T-cell (primary cell): ENCODE measurements around the gene GUCD1. TPM values are rescaled to one million over a fixed set of nuclear protein-coding genes. Genes with fewer than 3 reads are reported as not detected.
A peak's percentile ranks its signal among the peaks of the same experiment; 100 is the strongest.

Source experiments
- ATAC-seq, 4 experiments: fragments of 200-7000 bp in 3 of 4; fragments of 150-1000 bp in 1 of 4; cut with Tn5 transposase; replicated peaks in 1 of 4; 1 replicate in 3 of 4; 2 replicates in 1 of 4; pipeline ENCODE4 v1.10.0; 2021; ENCODE audit warnings: moderate library complexity in 3 of 4, mild to moderate bottlenecking in 2 of 4, moderate number of reproducible peaks in 1 of 4
- CTCF ChIA-PET, 2 donors: fragments of 300-600 bp; sonication (Branson Sonifier 250); formaldehyde crosslinking; loops; one replicate each; lab custom pipeline; 2022; ENCODE audit warnings: antibody characterized with exemption in 2 of 2; lab: Charles Lee
- POLR2A ChIA-PET, 2 donors: fragments of 300-600 bp; sonication (Branson Sonifier 250); formaldehyde crosslinking; loops; one replicate each; lab custom pipeline; 2022; ENCODE audit warnings: antibody characterized with exemption in 2 of 2; lab: Charles Lee
- DNase-seq, 35 experiments: peaks; one replicate each; pipeline versions ENCODE4 v3.0.0 to v3.0.0-alpha.2; 2013 to 2023
- H3K27ac ChIP-seq: one replicate; pipeline ENCODE4 v1.5.1; 2013; ENCODE audit warnings: low read length
- H3K27me3 ChIP-seq, 2 experiments: replicated peaks in 1 of 2; 1 replicate in 1 of 2; 2 replicates in 1 of 2; pipeline versions ENCODE4 v1.6.1 to v1.7.0; 2013; ENCODE audit warnings: low read length in 1 of 2, mixed read lengths in 1 of 2; ENCODE audit not compliant: control insufficient read depth in 2 of 2, insufficient read depth in 2 of 2; ENCODE audit errors: extremely low read depth in 1 of 2
- H3K36me3 ChIP-seq, 2 donors: 1 replicate in 1 of 2; 2 replicates in 1 of 2; pipeline versions ENCODE4 v1.6.1 to v1.7.0; 2013; ENCODE audit warnings: low read length in 1 of 2; ENCODE audit not compliant: control insufficient read depth in 2 of 2, insufficient read depth in 1 of 2; ENCODE audit errors: extremely low read depth in 1 of 2
- H3K4me1 ChIP-seq, 2 experiments: 1 replicate in 1 of 2; 2 replicates in 1 of 2; pipeline versions ENCODE4 v1.6.1 to v1.7.0; 2013; ENCODE audit warnings: low read length in 2 of 2, mixed read lengths in 1 of 2; ENCODE audit not compliant: insufficient read depth in 2 of 2, control insufficient read depth in 1 of 2; ENCODE audit errors: extremely low read depth in 1 of 2
- H3K4me3 ChIP-seq, 2 donors: 1 replicate in 1 of 2; 2 replicates in 1 of 2; pipeline versions ENCODE4 v1.5.1 to v1.7.0; 2013; ENCODE audit warnings: mild to moderate bottlenecking in 2 of 2, low read length in 1 of 2, moderate library complexity in 1 of 2; ENCODE audit not compliant: control insufficient read depth in 1 of 2; ENCODE audit errors: extremely low read depth in 1 of 2
- H3K9me3 ChIP-seq: 2 replicates; pipeline ENCODE4 v1.7.0; 2013
- H3K27ac Mint-ChIP-seq, 2 donors: one replicate each; pipeline ENCODE4 v1.8.0; 2020 to 2021; ENCODE audit warnings: mild to moderate bottlenecking in 2 of 2, mixed read lengths in 2 of 2
- H3K27me3 Mint-ChIP-seq, 2 donors: one replicate each; pipeline ENCODE4 v1.8.0; 2021 to 2022; ENCODE audit warnings: mixed read lengths in 2 of 2
- H3K36me3 Mint-ChIP-seq: one replicate; pipeline ENCODE4 v1.8.0; 2021; ENCODE audit warnings: mixed read lengths
- H3K4me1 Mint-ChIP-seq, 3 donors: one replicate each; pipeline ENCODE4 v1.8.0; 2020 to 2022; ENCODE audit warnings: mixed read lengths in 3 of 3, mild to moderate bottlenecking in 1 of 3
- H3K4me3 Mint-ChIP-seq, 3 donors: one replicate each; pipeline ENCODE4 v1.8.0; 2020 to 2022; ENCODE audit warnings: mild to moderate bottlenecking in 3 of 3, mixed read lengths in 3 of 3, moderate library complexity in 3 of 3
- H3K9me3 Mint-ChIP-seq, 3 donors: one replicate each; pipeline ENCODE4 v1.8.0; 2020 to 2022; ENCODE audit warnings: mixed read lengths in 3 of 3
- WGBS: methylation state at CpG from one replicate; pipeline ENCODE4 v1.1.5; 2013; ENCODE audit warnings: missing lambda C conversion rate; ENCODE audit not compliant: insufficient coverage; 5-methylcytosine and 5-hydroxymethylcytosine counted together
- total RNA-seq, 35 experiments: library from RNA in 6 of 35; stranded (reverse) in 6 of 35; fragments of 120-200 nt in 1 of 35; gene quantifications; one replicate each; pipeline versions ENCODE4 v1.2.1 to v1.2.4 and lab custom pipeline; 2013 to 2026

GUCD1 gene
- total RNA-seq, 5 donors from 2014 or later (not counting 1 experiment from before 2014, with no cell fraction given): 51.2 to 81.8 (median 73.0) TPM

DNA sequence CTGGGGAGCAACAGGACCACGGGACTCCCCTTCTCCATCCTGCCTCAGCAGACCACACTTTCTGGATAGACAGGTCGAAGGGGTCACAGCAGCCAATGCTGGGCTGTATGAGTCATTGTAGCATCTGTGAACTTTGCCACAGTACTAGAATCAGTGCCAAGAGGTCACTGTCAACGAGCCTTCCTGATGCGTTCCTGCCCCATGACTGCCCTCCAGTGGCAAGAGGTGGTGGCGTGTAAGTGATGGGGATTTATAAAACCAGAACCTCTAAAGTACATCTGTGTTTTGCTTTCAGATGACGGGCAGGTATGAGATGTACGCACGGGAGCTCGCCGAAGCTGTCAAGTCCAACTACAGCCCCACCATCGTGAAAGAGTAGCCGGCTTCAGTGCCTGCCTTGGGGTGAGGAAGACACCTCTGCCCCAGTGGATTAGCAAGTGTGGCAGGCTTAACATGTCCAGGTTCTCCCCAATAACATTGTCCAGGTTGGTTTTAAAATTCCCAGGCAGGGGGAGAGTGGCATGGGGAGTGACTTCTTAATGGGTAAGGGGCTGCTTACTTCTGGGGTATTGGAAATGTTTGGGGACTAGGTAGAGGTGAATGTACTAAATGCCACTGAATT, 29.4 kb downstream of the GUCD1 start:
- no peak overlapping the region for H3K4me3 ChIP-seq
- POLR2A ChIA-PET: no interaction called here

DNA sequence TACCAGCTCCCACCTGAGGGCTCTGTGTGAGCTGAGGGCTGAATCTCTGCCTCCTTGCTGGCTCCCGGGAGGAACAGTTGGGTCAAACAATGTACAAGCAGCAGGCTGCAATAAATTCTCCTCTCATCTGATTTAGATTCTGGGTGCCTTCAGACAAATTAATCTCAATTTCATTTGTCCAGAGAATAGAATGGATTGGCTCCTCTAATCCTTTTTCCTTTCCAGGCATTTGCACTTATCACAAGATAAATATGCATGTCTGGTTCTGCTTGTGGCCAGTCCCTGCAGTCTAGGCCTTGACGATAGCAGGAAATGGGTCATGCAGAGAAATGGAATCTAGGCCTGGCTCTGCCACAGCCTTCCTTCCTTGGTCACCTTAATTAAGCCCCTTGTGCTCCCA, 31.1 kb downstream of the GUCD1 start:
- Mint-ChIP-seq H3K27ac (no peak overlapping the region), H3K27me3 (no peaks in the 10 kb centered on the region)

More for the DNA sequence above, 29.4 kb downstream of the GUCD1 start:
- Histone ChIP-seq H3K4me1 (peaks cover 0 to 11% of the 10 kb centered on the region in 2 experiments), H3K27ac (no peak overlapping the region), H3K27me3 (peaks cover 0 to 4% of the 10 kb centered on the region in 2 experiments), H3K9me3 (no peaks in the 10 kb centered on the region), H3K36me3 (no peaks in the 10 kb centered on the region)
- 6% methylated on average over 10 of the region's 12 CpGs for WGBS
- no peaks in the 10 kb centered on the region for H3K27me3 Mint-ChIP-seq
- no peaks in the 10 kb centered on the region for H3K9me3 Mint-ChIP-seq
- H3K36me3 Mint-ChIP-seq: no peaks in the 10 kb centered on the region
- peaks cover 10 to 12% (median 11%) of the 10 kb centered on the region in 3 donors for H3K4me1 Mint-ChIP-seq
- ATAC-seq (peak; percentile 87 to 92 (median 90)), DNase-seq (peak; percentile 46 to 86 (median 69))
- no peak overlapping the region for H3K4me3 Mint-ChIP-seq
- H3K27ac Mint-ChIP-seq: no peak overlapping the region
- CTCF ChIA-PET: interaction anchor here in 1 of 2 donors (1.1 kb wide), 1 partner anchor 10 kb away, joined by 4 read pairs; no protein-coding TSS in a partner anchor

DNA sequence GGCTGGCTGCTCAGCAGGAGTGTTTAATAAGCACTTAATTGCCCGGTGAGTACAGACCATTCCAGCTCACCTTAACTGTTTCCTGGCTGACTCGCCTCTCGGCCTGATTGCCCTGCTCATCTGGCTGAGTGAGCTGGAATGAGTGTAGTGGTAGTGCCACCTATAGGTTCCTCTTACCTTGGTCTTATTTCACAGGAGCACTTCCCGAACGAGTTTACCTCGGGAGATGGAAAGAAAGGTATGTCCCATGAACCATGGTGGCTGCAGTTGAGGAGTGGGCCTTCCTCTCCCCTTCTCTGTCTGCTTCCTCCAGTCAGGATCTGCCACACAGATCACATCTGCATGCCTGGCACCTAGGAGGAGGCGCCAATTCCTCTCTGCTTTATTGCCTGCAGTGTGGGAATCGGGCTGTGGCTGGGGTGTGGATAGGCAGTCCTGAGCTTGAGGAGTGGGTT, 33.1 kb downstream of the GUCD1 start:
- H3K9me3 Mint-ChIP-seq: no peaks in the 10 kb centered on the region
- ChIA-PET POLR2A (no interaction called here), CTCF (interaction anchor here (0.7 to 1.2 kb wide), 3 partner anchors 12 to 237 kb away, joined by 3 to 4 read pairs (median 3); no protein-coding TSS in a partner anchor)
- H3K27ac ChIP-seq: no peak overlapping the region
- H3K27ac Mint-ChIP-seq: no peak overlapping the region
- H3K9me3 ChIP-seq: no peaks in the 10 kb centered on the region
- H3K27me3 Mint-ChIP-seq: no peaks in the 10 kb centered on the region
- WGBS: 83% methylated on average over 2 of the region's 8 CpGs
- ATAC-seq (peak in 2 of 4 experiments; percentile 26 to 56), DNase-seq (peak in 4 of 35 experiments; percentile 10 to 51 (median 13))
- no peak overlapping the region for H3K4me3 Mint-ChIP-seq
- no peaks in the 10 kb centered on the region for H3K27me3 ChIP-seq
- H3K4me1 ChIP-seq: peaks cover 0 to 11% of the 10 kb centered on the region in 2 experiments
- H3K4me3 ChIP-seq: no peak overlapping the region
- H3K4me1 Mint-ChIP-seq: peaks cover 10 to 12% (median 11%) of the 10 kb centered on the region in 3 donors
- H3K36me3 ChIP-seq: no peaks in the 10 kb centered on the region
- H3K36me3 Mint-ChIP-seq: no peaks in the 10 kb centered on the region

More for the DNA sequence above, 31.1 kb downstream of the GUCD1 start:
- ATAC-seq (no peak), DNase-seq (no peak)
- Histone ChIP-seq H3K4me1 (peaks cover 0 to 11% of the 10 kb centered on the region in 2 experiments), H3K36me3 (no peaks in the 10 kb centered on the region), H3K4me3 (no peak overlapping the region), H3K9me3 (no peaks in the 10 kb centered on the region), H3K27ac (no peak overlapping the region), H3K27me3 (peaks cover 0 to 4% of the 10 kb centered on the region in 2 experiments)
- POLR2A ChIA-PET: interaction anchor here in 1 of 2 donors (0.6 kb wide), 1 partner anchor 20 kb away, joined by 3 read pairs; no protein-coding TSS in a partner anchor
- Mint-ChIP-seq H3K36me3 (no peaks in the 10 kb centered on the region), H3K4me3 (no peak overlapping the region), H3K4me1 (peaks cover 10 to 12% (median 11%) of the 10 kb centered on the region in 3 donors), H3K9me3 (no peaks in the 10 kb centered on the region)
- CTCF ChIA-PET: interaction anchor here (1.2 to 1.5 kb wide), 2 partner anchors 21 to 96 kb away, joined by 3 read pairs; partner anchors contain the start of gene ADORA2A (in 1 of the 2)
- 73% methylated on average over 2 of the region's 2 CpGs for WGBS

DNA sequence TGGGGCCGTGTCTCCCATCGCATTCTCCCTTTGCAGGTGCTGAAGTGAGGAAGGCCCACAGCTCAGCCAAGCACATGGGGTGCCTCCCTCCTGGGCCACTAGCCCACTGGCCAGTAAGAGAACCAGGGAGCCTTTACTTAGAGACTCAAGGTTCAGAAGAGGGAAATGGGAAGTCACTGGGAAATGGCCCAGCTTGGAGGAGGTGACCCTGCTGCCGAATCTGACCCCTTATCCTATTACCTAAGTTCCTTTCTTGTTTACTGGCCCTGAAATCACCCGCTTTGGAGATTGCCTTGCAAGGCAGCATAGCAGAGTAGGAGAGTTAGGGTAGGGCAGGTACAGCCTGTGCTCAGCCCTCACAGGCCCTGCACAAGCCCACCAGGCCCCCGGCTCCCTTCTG, 35.4 kb downstream of the GUCD1 start:
- WGBS: 100% methylated on average over 2 of the region's 5 CpGs
- H3K36me3 ChIP-seq: no peaks in the 10 kb centered on the region
- Mint-ChIP-seq H3K27me3 (no peaks in the 10 kb centered on the region), H3K27ac (no peak overlapping the region), H3K4me1 (peaks cover 4 to 7% (median 6%) of the 10 kb centered on the region in 3 donors), H3K9me3 (no peaks in the 10 kb centered on the region), H3K4me3 (no peak overlapping the region), H3K36me3 (no peaks in the 10 kb centered on the region)
- peaks cover 0 to 8% of the 10 kb centered on the region in 2 experiments for H3K27me3 ChIP-seq
- H3K27ac ChIP-seq: no peak overlapping the region
- no peak for ATAC-seq
- POLR2A ChIA-PET: no interaction called here
- DNase-seq: no peak
- H3K9me3 ChIP-seq: no peaks in the 10 kb centered on the region
- H3K4me3 ChIP-seq: no peak overlapping the region
- H3K4me1 ChIP-seq: peaks cover 0 to 5% of the 10 kb centered on the region in 2 experiments
- CTCF ChIA-PET: no interaction called here

DNA sequence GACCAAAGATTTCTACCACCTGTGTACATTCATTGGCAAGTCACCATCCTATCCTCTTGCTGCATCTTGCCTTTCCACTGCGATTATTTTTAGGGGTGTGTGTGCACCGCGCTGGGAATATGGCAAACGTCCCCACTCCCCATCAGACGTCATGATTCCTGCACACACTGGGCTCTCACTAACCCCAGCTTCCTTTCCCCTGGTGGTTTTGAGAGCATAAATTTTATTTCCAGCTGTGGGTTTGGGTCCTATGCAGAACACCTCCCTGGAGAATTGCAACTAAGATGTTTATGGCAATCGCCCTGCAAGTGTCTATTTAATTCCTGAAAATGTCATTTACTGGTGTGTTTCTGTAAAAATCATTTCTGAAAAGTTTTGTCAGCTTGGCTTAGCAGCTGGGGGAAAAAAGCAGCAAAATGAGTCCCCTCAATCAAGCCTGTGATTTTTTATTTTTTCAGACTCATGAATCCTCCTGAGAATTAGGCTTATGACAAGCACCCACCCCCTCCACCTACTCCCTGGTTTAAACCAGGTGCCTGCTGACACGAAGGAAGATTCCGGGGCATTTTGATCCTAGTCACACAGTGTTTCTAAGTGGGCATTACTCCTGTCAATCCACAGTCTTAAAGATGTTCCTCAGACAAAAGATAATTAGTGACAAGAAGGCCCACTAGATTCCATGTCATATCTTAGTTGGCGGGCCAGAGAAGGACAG, 36.0 kb downstream of the GUCD1 start:
- H3K27ac Mint-ChIP-seq: no peak overlapping the region
- Histone ChIP-seq H3K36me3 (no peaks in the 10 kb centered on the region), H3K27me3 (peaks cover 0 to 8% of the 10 kb centered on the region in 2 experiments), H3K4me3 (no peak overlapping the region), H3K9me3 (no peaks in the 10 kb centered on the region), H3K27ac (no peak overlapping the region), H3K4me1 (peaks cover 0 to 5% of the 10 kb centered on the region in 2 experiments)
- POLR2A ChIA-PET: no interaction called here
- no peaks in the 10 kb centered on the region for H3K27me3 Mint-ChIP-seq
- H3K36me3 Mint-ChIP-seq: no peaks in the 10 kb centered on the region
- no peak for DNase-seq
- H3K4me1 Mint-ChIP-seq: peaks cover 4 to 7% (median 6%) of the 10 kb centered on the region in 3 donors
- no peak for ATAC-seq
- H3K4me3 Mint-ChIP-seq: no peak overlapping the region
- CTCF ChIA-PET: interaction anchor here in 1 of 2 donors (1.1 kb wide), 1 partner anchor 54 kb away, joined by 3 read pairs; no protein-coding TSS in a partner anchor
- no peaks in the 10 kb centered on the region for H3K9me3 Mint-ChIP-seq
- 68% methylated on average over 4 of the region's 9 CpGs for WGBS

DNA sequence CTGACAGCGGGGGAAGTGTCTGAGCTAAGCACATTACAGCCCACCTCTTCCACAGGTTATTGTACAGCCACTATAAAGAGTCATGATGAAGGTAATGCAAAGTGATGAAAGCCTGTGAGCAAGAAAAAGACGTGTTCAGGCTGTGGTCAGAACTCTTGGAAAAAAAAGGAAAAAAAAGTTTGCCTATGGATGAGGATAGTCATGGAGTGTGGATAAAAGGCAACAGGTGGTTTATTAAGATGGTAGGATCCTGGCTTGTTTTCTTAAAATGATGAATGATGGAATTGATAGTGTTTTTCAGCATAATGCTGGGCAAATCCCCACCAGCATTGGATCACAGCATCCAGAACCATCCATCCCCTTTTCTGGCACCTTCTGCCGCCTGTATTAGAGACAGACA, 36.7 kb downstream of the GUCD1 start:
- Histone ChIP-seq H3K4me1 (peaks cover 0 to 5% of the 10 kb centered on the region in 2 experiments), H3K27me3 (peaks cover 0 to 8% of the 10 kb centered on the region in 2 experiments), H3K9me3 (no peaks in the 10 kb centered on the region), H3K4me3 (no peak overlapping the region), H3K27ac (no peak overlapping the region), H3K36me3 (no peaks in the 10 kb centered on the region)
- ChIA-PET CTCF (interaction anchor here in 1 of 2 donors (0.6 to 1.1 kb wide), 3 partner anchors 54 to 68 kb away, joined by 3 read pairs; no protein-coding TSS in a partner anchor), POLR2A (no interaction called here)
- Mint-ChIP-seq H3K4me1 (peaks cover 4 to 7% (median 6%) of the 10 kb centered on the region in 3 donors), H3K4me3 (no peak overlapping the region), H3K27me3 (no peaks in the 10 kb centered on the region), H3K27ac (no peak overlapping the region), H3K9me3 (no peaks in the 10 kb centered on the region), H3K36me3 (no peaks in the 10 kb centered on the region)
- 75% methylated on average over 1 of the region's 3 CpGs for WGBS
- ATAC-seq (no peak), DNase-seq (no peak)
